Subcutaneous adipose tissue (tissue), 4 donors: ENCODE measurements around the gene RASD2. TPM values are rescaled to one million over a fixed set of nuclear protein-coding genes. Genes with fewer than 3 reads are reported as not detected.

Experiments
- total RNA-seq, 4 donors: library from RNA; depleted of rRNA; stranded (reverse); fragments of >200 nt; gene quantifications; one replicate each; pipeline ENCODE4 v1.1.0, GENCODE V29; 2016
- TF ChIP-seq, protein P1 (sequence below): fragments of 450-650 bp; IDR thresholded peaks from one replicate; pipeline ENCODE4 v1.5.1; 2016; ENCODE audit warnings: low read depth, mild to moderate bottlenecking, control low read depth, antibody characterized with exemption, moderate library complexity

Gene RASD2
- total RNA-seq, 4 donors from 2014 or later = 0.16 to 1.9 (median 0.31) TPM

DNA sequence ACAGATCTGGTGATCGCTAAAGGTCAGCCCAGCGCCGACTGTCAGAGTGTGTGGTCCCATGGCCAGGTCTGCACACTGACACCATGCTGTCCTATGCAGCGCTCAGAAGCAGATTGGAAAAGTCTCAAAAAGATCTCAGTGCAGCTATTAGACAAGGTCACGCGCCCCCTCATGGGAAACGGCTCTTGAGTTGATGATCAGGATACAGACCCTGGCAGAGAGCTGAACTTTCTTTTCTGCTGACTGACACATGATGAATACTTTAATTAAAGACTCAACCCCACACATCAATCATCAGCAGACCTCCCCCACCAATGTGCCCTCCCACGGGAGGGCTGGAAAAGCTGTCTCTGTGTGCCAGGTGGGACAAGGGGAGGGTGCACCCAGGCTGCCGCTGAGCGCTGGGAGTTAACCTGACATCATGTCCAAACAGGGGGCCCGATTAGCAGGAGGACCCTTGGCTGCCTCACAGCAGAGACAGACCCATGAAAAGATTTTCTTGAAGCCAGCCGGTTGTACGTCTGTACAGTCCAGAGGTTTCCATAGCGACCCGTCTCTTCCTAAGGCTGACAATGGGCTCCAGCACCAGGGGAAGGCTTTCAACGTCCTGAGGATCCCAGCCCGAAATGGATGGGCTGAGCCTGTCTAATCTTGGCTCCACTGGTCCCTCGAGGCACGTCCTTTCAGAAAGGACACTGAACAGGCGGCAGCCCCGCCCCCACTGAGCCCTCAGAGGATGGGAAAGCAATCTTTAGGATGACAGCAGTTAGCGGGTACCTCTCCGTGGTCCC lies 26.9 kb downstream of the RASD2 start:
- TF ChIP-seq, protein P1, sequence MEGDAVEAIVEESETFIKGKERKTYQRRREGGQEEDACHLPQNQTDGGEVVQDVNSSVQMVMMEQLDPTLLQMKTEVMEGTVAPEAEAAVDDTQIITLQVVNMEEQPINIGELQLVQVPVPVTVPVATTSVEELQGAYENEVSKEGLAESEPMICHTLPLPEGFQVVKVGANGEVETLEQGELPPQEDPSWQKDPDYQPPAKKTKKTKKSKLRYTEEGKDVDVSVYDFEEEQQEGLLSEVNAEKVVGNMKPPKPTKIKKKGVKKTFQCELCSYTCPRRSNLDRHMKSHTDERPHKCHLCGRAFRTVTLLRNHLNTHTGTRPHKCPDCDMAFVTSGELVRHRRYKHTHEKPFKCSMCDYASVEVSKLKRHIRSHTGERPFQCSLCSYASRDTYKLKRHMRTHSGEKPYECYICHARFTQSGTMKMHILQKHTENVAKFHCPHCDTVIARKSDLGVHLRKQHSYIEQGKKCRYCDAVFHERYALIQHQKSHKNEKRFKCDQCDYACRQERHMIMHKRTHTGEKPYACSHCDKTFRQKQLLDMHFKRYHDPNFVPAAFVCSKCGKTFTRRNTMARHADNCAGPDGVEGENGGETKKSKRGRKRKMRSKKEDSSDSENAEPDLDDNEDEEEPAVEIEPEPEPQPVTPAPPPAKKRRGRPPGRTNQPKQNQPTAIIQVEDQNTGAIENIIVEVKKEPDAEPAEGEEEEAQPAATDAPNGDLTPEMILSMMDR = no peak

DNA sequence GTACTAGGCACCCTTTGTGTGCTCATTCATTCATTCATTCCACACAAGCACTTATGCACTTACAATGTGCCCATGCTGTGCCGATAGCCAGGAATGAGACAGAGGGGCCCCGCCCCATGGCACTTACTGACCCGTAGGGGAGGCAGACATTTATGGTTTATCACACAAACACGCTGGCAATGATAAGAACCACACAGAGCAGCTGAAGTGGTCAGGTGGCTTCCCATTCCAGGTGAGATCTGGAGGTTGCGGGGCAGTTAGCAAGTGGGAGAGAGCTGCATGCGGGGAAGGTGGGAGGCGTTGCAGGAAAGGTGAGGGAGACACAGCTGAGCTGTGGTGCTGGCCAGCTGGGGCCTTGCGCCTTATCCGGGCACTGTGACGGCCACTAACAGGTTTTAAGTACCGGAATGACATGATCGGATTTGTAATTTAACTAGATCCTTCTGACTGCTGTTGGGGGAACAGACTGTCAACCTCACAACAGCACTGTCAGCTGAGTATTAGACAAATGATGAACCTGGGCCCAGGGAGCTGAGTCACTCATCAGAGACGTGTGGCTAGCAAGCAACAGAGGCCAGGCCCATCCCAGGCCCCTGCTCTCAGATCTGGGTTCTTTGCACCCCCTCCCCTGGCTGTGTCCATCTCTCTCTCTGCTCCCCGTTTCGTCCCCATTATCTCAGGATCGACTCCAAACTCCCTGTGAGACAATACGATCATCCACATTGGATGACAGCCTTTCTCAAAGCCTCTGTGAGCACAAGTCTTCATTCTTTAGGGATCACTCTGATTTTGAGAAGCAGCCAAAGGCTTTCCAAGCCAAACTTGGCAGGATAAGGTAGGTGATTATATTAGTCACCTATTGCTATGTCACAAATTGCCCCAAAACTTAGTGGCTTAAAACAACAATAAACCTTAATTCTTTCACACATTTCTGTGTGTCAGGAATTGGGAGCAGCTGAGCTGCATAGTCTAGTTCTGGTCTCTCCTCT lies 28.4 kb downstream of the RASD2 start:
- TF ChIP-seq, protein P1 = no peak

DNA sequence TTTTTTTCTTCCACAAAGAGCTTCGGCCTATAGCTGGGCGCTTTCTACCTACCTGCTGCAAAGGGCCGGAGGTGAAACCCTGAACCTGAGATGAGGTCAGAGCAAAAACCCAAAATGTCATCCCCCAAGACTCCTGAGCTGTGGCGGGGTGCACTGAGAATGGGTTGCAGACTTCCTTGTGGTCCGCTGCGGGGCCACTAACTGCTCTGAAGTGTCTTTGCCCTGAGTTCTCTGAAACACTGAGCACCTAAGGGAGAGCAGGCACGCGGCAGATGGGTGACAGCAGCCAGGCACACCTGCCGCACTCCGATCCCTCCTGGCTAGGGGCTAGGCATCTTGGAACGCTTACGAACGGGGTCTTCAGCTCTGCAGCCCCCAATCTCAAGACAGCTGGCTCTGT lies 29.3 kb downstream of the RASD2 start:
- TF ChIP-seq, protein P1 = no peak

DNA sequence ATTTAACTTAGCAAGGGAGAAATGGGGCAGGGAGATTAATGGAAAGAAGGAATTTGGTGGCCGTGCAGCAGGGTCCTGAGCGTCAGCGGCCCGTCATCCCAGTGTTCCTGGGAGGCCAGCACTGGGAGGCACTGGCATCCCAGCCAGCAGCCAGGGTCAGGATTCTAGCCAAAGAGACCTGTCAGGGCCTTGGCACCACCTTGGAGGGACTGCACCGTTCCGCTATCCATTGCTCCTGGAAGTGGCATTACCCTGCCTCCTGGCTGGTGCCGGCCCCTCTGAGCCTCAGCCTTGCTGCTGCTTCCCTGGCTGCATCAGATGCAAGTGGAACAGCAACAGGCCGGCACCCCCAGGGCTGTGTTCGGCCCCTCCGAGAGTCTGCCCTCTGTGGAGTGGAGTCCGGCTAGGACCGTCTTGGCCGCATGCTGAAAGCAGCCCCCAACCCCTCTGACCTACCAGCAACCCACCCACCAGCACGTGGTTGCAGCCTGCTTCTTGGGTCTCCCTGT lies 30.1 kb downstream of the RASD2 start:
- TF ChIP-seq, protein P1 = no peak

DNA sequence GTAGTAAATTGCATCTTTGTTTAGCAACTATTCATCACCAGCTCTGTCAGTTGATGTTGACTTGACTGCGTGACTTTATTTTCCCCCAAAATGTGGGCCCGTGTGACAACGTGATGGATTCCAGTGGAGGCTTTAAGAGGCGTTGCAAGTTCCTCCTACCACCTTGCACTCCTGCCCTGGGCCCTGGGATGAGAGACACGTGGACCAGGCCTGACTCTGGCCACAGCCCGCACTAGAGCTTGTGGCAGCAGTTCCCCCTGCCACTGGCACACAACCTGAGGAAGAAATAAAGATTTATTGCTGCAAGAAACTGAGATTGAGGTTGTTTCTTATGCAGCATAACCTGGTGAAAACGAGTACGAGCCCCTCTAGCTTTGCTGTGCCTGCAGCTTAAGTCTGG lies 31.9 kb downstream of the RASD2 start:
- TF ChIP-seq, protein P1 = no peak

DNA sequence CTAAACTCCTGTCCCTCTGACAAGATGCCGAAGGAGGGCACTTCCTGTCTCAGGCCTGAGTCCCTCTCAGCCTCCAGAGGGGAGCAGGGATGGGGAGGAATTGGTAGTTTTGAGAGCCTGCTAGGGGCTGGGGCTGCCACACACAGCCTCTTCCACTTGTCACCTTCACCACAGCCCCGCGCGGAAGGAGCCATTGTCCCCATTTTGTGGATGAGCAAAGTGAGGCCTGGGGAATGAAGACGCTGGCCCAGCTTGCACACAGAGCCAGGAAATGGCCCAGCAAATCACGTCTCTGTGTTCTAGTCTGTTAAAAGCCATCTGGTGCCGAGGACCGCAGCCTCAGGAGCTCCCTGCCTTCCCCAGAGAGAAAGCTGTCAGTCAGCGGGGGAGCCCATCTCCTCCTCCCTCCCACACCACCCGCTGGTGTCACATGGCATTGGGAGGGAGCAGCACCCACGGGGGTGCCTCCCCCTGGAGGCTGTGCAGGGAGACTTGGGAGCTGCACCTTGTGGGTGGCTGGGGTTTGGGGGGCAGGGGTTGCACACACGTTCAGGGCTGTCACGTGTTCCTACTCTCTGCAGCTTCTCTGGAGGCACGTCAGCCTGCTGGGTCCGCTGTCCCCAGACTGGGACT lies 34.6 kb downstream of the RASD2 start:
- TF ChIP-seq, protein P1 = no peak

DNA sequence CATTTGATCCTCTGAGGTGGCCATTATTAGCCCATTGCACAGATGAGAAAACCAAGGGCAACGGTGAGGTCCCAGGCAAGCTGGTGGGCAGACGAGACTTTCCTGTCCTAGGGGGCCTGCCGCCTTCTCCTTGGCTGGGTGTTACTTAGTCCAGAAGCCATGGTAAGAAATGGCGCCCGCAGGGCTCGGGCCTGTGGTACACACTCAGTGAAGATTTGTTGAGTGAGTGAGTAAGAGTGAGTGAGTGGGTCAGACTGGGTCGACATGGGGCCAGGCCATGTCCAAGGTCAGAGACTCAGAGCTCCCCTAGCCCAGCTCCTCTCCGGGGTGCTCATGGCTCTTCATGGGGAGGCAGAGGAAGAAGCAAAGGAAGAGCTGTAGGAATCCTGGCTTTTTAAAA lies 36.0 kb downstream of the RASD2 start:
- TF ChIP-seq, protein P1 = no peak
